ENCODE measurements around the gene DGUOK. TPM values are rescaled to one million over a fixed set of nuclear protein-coding genes. Genes with fewer than 3 reads are reported as not detected.
A peak's percentile ranks its signal among the peaks of the same experiment; 100 is the strongest.

Gene DGUOK
- total and polyA plus RNA-seq, 12 donors = 40.0 to 112 (median 60.0) TPM

- no peak overlapping the region for H3K27ac ChIP-seq
- no peaks in the 10 kb centered on the region for H3K27me3 ChIP-seq
- peak in 1 of 7 donors; percentile 24 for DNase-seq
- WGBS, 4 donors = 69 to 81% (median 76%) methylated on average over 4 of the region's 4 CpGs
- H3K36me3 ChIP-seq (replicated peaks in 1 of 2) = no peaks in the 10 kb centered on the region
- TF ChIP-seq POLR2A (IDR thresholded peaks at IDR 0.05) (no peak), CTCF (IDR thresholded peaks at IDR 0.05) (no peak)
- intact Hi-C loops (cut with DNase I) = no loop called here
- H3K4me1 ChIP-seq (replicated peaks in 1 of 2) = peaks cover 6 to 30% of the 10 kb centered on the region in 2 donors
- no peak overlapping the region for H3K4me3 ChIP-seq
- no peaks in the 10 kb centered on the region for H3K9me3 ChIP-seq (replicated peaks in 1 of 3)
Measured at GRCh38 chr2:74007121-74007520, 80.4 kb downstream of the DGUOK start.

GRCh38 chr2:74007711-74008110 lies 81.0 kb downstream of the DGUOK start:
- peaks cover 5 to 28% of the 10 kb centered on the region in 2 donors for H3K4me1 ChIP-seq (replicated peaks in 1 of 2)
- intact Hi-C loops (cut with DNase I) = no loop called here
- 85 to 93% (median 90%) methylated on average over 5 of the region's 5 CpGs for WGBS, 4 donors

More at GRCh38 chr2:74007711-74008110, 81.0 kb downstream of the DGUOK start:
- Histone ChIP-seq H3K36me3 (replicated peaks in 1 of 2) (no peaks in the 10 kb centered on the region), H3K27ac (no peak overlapping the region), H3K9me3 (replicated peaks in 1 of 3) (no peaks in the 10 kb centered on the region), H3K27me3 (no peaks in the 10 kb centered on the region), H3K4me3 (no peak overlapping the region)
- TF ChIP-seq POLR2A (IDR thresholded peaks at IDR 0.05) = no peak
- peak in 1 of 7 donors; percentile 20 for DNase-seq

Small RNA genes within 50 kb of the gene (small RNA-seq; reads per million reads assigned to genes)
- gene AC110801.1 = 0 reads per million in 2 donors
- 0 reads per million in 2 donors for gene RNA5SP97

Other genes starting within 250 kb of the DGUOK start
- 10 to 100 TPM; 17.2 to 47.9 (median 21.5) TPM for gene TPRKB, start 189.5 kb upstream of the DGUOK start, total RNA-seq
- 10 to 100 TPM; 50.9 to 67.2 (median 62.2) TPM for gene TPRKB, start 189.5 kb upstream of the DGUOK start, polyA plus RNA-seq
- gene DUSP11, start 146.8 kb upstream of the DGUOK start, total RNA-seq = 10 to 100 TPM; 12.1 to 31.8 (median 16.9) TPM
- 10 to 100 TPM; 11.3 to 26.3 (median 13.7) TPM for gene DUSP11, start 146.8 kb upstream of the DGUOK start, polyA plus RNA-seq
- gene C2orf78, start 142.7 kb upstream of the DGUOK start, total RNA-seq = not detected
- under 1 TPM in 1 of 3 donors, not detected in 2; 0.08 TPM for gene C2orf78, start 142.7 kb upstream of the DGUOK start, polyA plus RNA-seq
- 10 to 100 TPM; 15.7 to 40.2 (median 29.0) TPM for gene STAMBP, start 97.9 kb upstream of the DGUOK start, total RNA-seq
- 10 to 100 TPM; 18.4 to 44.8 (median 24.1) TPM for gene STAMBP, start 97.9 kb upstream of the DGUOK start, polyA plus RNA-seq
- gene ACTG2, start 33.9 kb upstream of the DGUOK start, total RNA-seq = 10 to 100 TPM in 2 of 9 donors, 1 to 10 TPM in 4, under 1 TPM in 3; 0.52 to 13.3 (median 2.6) TPM
- gene ACTG2, start 33.9 kb upstream of the DGUOK start, polyA plus RNA-seq = 10 to 100 TPM; 14.1 to 94.0 (median 66.9) TPM
- gene TET3, start 58.0 kb downstream of the DGUOK start, total RNA-seq = 1 to 10 TPM; 1.6 to 8.6 (median 6.0) TPM
- 1 to 10 TPM; 1.3 to 5.7 (median 1.3) TPM for gene TET3, start 58.0 kb downstream of the DGUOK start, polyA plus RNA-seq
- gene BOLA3, start 221.0 kb downstream of the DGUOK start, total RNA-seq = 10 to 100 TPM; 17.1 to 73.5 (median 44.3) TPM
- gene BOLA3, start 221.0 kb downstream of the DGUOK start, polyA plus RNA-seq = 10 to 100 TPM; 37.8 to 84.5 (median 54.8) TPM

Measured in adrenal gland (tissue), 12 donors.